ENCODE results near the gene ZNF491.
"Not testable (repeated sequence)": the region's sequence is repeated elsewhere in the genome, so short reads cannot be mapped to it uniquely, and the experiment has no call there.

The ZNF491 gene

DNA sequence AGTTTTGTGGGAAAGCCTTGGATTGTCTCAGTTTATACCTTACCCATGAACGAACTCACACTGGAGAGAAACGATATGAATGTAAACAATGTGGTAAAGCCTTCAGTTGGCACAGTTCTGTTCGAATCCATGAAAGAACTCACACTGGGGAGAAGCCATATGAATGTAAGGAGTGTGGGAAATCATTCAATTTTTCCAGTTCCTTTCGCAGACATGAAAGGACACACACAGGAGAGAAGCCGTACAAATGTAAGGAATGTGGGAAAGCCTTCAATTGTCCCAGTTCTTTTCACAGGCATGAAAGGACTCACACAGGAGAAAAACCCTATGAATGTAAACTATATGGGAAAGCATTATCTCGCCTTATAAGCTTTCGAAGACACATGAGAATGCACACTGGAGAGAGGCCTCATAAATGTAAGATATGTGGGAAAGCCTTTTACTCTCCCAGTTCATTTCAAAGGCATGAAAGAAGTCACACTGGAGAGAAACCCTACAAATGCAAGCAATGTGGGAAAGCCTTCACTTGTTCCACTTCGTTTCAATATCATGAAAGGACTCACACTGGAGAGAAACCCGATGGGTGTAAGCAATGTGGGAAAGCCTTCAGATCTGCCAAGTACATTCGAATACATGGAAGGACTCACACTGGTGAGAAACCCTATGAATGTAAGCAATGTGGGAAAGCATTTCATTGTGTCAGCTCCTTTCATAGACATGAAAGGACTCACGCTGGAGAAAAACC lies 8.2 kb downstream of the ZNF491 start:
- DNase-seq (ENCODE audit: low read depth in 2 of 2, low spot score in 1 of 2) = no peak

- no peak for DNase-seq (ENCODE audit: low read depth in 2 of 2, low spot score in 1 of 2)
These were observed 8.7 kb downstream of the ZNF491 start for GRCh38 chr19:11807099-11807380.

- DNase-seq (ENCODE audit: low read depth in 2 of 2, low spot score in 1 of 2) = no peak
These were observed 15.3 kb downstream of the ZNF491 start for GRCh38 chr19:11813703-11814028.

DNA sequence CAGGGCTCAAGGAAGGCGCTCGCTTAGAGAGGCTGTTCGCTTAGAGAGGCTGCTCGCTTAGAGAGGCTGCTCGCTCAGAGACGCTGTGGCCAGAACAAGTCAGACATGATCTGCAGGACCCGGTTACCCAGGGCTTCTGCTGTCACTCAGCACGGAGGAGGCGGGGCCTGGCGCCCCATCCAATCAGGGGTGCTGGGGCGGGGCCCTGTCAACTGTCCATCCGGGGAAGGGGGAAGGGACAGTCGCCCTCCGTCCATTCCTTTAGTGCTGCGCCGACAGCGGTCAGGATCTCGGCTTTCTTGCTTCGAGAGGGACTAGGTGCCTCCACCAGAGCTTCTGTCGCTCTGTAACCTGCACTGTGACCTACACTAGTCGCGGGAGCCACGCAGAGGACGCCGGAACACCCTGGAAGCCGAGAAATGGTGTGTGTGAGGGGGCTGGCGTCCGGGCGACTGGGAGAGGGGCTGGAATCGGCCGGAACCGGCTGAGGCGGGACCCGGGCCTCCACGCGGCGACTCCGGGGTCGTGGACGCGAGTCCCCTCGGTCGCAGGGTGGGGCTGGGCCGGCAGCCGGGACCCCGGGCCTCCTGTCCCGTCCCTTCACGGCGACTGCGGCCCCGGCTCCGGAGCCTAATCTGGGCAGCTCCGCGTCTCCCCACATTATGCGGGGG lies 15.8 kb downstream of the ZNF491 start, which contains the start of gene ZNF440:
TSS of gene ZNF440 (plus strand) at position 245 of the 671 bp plus-strand sequence. CDS start at position 420, 175 bp downstream.
- DNase-seq (ENCODE audit: low read depth in 2 of 2, low spot score in 1 of 2) = peak; percentile 65 to 68

DNA sequence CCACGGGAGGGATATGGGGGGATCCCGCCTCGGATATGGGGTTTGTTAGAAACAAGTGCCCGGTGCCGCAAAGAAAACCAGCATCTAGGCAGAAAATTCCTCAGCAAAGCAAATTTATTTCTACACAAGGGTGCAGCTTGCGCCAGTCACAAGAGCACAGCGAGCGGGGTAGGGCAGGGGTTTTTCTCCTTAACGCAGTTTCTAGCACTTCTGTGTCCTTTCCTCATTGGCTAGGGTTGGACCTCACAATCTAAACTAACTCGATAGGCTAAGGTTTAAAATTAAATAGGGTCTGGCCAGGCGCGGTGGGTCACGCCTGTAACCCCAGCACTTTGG lies 16.3 kb downstream of the ZNF491 start:
- no peak for DNase-seq (ENCODE audit: low read depth in 2 of 2, low spot score in 1 of 2)

GRCh38 chr19:11821474-11822109 lies 23.3 kb downstream of the ZNF491 start:
- DNase-seq (ENCODE audit: low read depth in 2 of 2, low spot score in 1 of 2) = no peak

GRCh38 chr19:11828957-11829876 lies 30.9 kb downstream of the ZNF491 start:
- not testable (repeated sequence) for DNase-seq (ENCODE audit: low read depth in 2 of 2, low spot score in 1 of 2)

DNA sequence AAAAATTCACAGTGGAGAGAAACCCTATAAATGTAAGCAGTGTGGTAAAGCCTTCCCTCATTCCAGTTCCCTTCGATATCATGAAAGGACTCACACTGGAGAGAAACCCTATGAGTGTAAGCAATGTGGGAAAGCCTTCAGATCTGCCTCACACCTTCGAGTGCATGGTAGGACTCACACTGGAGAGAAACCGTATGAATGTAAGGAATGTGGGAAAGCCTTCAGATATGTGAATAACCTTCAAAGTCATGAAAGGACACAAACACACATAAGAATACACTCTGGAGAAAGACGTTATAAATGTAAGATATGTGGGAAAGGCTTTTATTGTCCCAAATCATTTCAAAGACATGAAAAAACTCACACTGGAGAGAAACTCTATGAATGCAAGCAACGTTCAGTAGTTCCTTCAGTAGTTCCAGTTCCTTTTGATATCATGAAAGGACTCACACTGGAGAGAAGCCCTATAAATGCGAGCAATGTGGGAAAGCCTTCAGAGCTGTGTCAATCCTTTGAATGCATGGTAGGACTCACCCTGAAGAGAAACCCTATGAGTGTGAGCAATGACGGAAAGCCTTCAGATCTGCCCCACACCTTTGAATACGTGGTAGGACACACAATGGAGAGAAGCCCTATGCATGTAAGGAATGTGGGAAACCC lies 34.1 kb downstream of the ZNF491 start:
- no peak for DNase-seq (ENCODE audit: low read depth in 2 of 2, low spot score in 1 of 2)

GRCh38 chr19:11833541-11833940 lies 35.2 kb downstream of the ZNF491 start:
- DNase-seq (ENCODE audit: low read depth in 2 of 2, low spot score in 1 of 2) = no peak

- DNase-seq (ENCODE audit: low read depth in 2 of 2, low spot score in 1 of 2) = not testable (repeated sequence)
These were observed 37.3 kb downstream of the ZNF491 start for GRCh38 chr19:11835626-11836066.

DNA sequence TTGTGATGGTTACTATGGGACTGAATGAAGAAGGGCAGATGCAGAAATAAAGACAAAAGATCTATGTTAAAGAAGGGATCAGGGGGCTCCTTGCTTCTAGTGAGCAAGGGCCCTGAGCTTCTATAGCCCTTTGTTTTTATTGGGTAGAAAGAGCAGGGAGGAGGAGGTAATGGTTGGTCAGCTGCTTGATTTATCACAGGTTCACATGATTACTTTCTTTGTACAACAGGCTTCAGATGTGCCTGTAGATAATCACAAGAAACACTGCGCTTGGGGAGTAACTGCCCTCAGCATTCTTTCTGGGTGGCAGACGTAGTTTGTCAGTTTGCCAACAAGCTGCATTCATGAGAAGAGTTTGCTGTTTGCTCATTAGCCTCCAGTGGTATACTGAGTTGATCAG lies 45.4 kb downstream of the ZNF491 start:
- no peak for DNase-seq (ENCODE audit: low read depth in 2 of 2, low spot score in 1 of 2)

- DNase-seq (ENCODE audit: low read depth in 2 of 2, low spot score in 1 of 2) = not testable (repeated sequence)
These were observed 49.3 kb downstream of the ZNF491 start for GRCh38 chr19:11847615-11848014.

DNA sequence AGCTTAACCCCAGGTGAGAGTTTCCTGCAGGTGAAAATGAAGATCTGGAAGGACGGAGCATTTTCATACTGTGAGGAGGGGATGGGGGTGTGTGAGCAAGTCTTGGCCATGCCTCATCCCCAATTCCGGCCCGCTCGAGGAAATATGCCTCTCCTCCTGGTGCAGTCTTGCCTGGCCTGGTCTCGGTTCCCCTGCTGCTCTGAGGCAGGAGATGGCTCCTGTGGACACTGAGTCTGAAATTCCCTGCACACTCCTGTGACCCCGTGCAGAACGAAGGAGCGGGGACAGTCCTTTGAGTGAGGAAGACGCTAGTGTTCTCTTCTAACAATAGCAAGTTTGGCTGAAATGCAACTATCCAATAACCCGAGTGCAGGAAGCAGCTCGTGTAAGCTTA lies 49.9 kb downstream of the ZNF491 start:
- DNase-seq (ENCODE audit: low read depth in 2 of 2, low spot score in 1 of 2) = no peak

- DNase-seq (ENCODE audit: low read depth in 2 of 2, low spot score in 1 of 2) = peak; percentile 70 to 74
These were observed 50.5 kb downstream of the ZNF491 start, which contains the start of gene ZNF439 for GRCh38 chr19:11848594-11849469. TSS of gene ZNF439 (plus strand) at chr19:11848726. CDS start at chr19:11848868, 142 bp downstream.

- DNase-seq (ENCODE audit: low read depth in 2 of 2, low spot score in 1 of 2) = not testable (repeated sequence)
These were observed 52.0 kb downstream of the ZNF491 start for GRCh38 chr19:11850289-11850688.

DNA sequence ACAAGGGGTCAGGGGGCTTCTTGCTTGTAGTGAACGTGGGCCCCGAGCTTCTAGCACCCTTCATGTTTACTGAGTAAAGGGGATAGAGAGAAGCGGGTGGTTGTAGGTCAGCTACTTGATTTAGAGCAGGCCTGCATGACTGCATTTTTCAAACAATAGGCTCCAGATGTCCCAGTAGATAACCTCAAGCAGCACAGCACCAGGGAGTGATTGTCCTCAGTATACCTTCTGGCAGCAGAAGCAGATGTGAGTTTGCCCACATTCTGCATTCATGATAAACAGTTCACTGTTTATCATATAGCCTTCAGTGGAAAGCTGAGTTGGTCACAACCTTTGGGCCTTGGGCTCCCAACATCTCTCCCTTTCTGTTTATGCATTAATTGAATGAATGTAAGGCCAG lies 55.0 kb downstream of the ZNF491 start:
- DNase-seq (ENCODE audit: low read depth in 2 of 2, low spot score in 1 of 2) = no peak

- no peak for DNase-seq (ENCODE audit: low read depth in 2 of 2, low spot score in 1 of 2)
These were observed 58.4 kb downstream of the ZNF491 start for GRCh38 chr19:11856596-11857250.
